GM12873 (cell line): ENCODE results near the gene TOE1.

Source experiments
- CTCF ChIP-seq: IDR thresholded peaks from 2 replicates; pipeline ENCODE4 v1.5.1; 2012; ENCODE audit warnings: low read depth, mild to moderate bottlenecking, moderate library complexity, low read length, control low read depth; ENCODE audit not compliant: insufficient read depth; ENCODE audit errors: missing control alignments

Gene TOE1

DNA sequence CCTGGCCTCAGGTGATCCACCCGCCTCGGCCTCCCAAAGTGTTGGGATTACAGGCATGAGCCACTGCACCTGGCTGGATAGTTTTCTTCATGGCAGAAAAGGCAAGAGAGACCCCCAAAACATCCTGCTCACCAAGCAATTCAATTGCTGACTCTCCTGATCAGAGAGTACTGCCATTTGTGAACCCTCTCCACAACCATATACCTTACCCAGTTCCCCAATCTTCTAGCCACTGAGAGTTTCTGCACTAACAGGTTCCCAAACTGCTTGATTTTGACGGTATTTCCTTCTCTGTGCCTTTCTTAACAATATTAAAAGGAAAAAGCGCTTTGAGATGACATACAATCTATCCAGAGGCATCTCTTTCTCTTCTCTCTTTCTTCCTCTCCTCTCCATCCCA is 40.2 kb downstream of the TOE1 start:
- no peak for TF ChIP-seq CTCF

DNA sequence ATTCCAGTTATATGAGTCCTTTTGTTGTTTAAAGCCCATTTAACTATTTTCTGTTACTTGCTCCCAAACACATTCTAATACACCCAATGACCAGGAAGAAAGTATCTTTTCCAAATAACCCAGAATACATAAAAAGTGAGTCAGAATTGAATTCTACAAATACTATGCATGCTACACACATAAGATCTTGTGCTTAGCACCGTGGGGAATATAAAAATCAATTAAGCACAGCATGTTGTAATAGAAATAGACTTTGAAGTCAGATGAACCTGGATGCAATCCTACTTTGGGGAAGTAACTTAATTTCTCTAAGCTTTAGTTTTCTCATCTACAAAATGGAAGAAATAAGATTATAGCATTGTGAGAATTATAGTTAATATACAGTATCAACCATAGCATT is 40.8 kb downstream of the TOE1 start:
- no peak for TF ChIP-seq CTCF

DNA sequence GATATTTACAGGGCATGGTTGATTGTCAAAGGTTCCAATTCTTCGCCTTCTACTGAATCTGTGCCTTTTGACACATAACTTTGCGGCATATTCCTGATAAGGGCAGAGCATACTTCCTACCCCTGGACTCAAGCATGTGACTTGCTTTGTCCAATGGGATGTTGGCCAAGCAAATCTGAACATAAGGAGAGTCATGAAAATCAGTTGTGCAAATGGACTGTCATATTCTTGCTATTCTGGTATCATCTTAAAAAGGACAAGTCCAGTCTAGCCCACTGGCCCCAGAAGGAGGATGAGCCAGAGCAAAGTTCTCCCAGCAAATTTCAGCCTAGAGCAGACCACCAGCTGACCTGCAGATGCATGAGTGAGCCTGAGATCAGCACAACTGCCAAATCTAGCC is 41.3 kb downstream of the TOE1 start:
- TF ChIP-seq CTCF = no peak

DNA sequence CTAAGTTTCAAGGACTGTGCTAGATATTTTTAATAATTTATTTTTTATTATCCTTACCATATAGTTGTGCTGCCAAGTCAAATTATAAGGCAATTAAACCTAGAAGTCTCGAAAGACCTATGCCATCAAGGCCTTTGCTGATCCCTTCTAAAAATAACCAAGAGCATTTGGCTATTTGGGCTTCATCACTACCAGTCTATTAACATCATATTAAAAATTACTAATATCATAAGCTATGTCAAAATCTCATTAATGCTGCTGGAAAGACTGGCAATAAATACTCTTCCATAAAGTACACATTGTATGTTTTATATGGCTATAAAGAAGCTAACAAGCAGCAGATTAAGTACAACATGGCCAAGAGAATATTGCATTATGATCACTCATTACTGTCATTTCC is 43.2 kb downstream of the TOE1 start:
- TF ChIP-seq CTCF = no peak

GRCh38 chr1:45385302-45385701 is 45.3 kb downstream of the TOE1 start:
- no peak for TF ChIP-seq CTCF

DNA sequence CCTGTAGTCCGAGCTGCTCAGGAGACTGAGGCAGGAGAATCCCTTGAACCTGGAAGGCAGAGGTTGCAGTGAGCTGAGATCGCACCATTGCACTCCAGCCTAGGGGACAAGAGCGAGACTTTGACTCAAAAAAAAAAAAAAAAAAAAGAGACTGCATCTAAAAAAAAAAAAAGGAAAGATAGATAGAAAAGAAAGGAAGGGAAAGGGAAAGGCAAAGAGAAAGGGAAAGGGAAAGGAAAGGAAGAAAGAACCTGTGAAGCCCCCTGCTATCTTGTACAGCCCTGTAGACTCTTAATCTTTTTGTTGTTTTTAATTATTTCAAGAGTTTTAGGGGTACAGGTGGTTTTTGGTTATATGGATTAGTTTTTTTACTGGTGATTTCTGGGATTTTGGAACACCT is 46.2 kb downstream of the TOE1 start:
- TF ChIP-seq CTCF = no peak
